Measurements from ENCODE around the gene PSMD5.

GRCh38 chr9:120832807-120833206, 9.9 kb downstream of the PSMD5 start:
- TF ChIP-seq POLR2A (IDR thresholded peaks at IDR 0.05) = no peak
- TF ChIP-seq, protein P1, sequence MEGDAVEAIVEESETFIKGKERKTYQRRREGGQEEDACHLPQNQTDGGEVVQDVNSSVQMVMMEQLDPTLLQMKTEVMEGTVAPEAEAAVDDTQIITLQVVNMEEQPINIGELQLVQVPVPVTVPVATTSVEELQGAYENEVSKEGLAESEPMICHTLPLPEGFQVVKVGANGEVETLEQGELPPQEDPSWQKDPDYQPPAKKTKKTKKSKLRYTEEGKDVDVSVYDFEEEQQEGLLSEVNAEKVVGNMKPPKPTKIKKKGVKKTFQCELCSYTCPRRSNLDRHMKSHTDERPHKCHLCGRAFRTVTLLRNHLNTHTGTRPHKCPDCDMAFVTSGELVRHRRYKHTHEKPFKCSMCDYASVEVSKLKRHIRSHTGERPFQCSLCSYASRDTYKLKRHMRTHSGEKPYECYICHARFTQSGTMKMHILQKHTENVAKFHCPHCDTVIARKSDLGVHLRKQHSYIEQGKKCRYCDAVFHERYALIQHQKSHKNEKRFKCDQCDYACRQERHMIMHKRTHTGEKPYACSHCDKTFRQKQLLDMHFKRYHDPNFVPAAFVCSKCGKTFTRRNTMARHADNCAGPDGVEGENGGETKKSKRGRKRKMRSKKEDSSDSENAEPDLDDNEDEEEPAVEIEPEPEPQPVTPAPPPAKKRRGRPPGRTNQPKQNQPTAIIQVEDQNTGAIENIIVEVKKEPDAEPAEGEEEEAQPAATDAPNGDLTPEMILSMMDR (IDR thresholded peaks at IDR 0.05) = no peak

Data from Peyer's patch (tissue), 4 donors.